CD4-positive, CD25-positive, alpha-beta regulatory T cell (primary cell): ENCODE data around the gene KCNH8. TPM values are rescaled to one million over a fixed set of nuclear protein-coding genes. Genes with fewer than 3 reads are reported as not detected.

ENCODE experiments used
- ATAC-seq, 2 donors: fragments of 150-1000 bp; cut with Tn5 transposase; one replicate each; pipeline ENCODE4 v1.10.0; 2021; ENCODE audit warnings: low read depth in 2 of 2, moderate number of reproducible peaks in 2 of 2, moderate library complexity in 1 of 2
- DNase-seq, 3 donors: peaks; one replicate each; pipeline versions ENCODE4 v3.0.0 to v3.0.0-alpha.2; 2012 to 2022; ENCODE audit warnings: mixed read lengths in 1 of 3
- H3K27ac ChIP-seq: one replicate; pipeline ENCODE4 v1.7.0; 2013; ENCODE audit warnings: mild to moderate bottlenecking, low read length; ENCODE audit not compliant: insufficient read depth, poor library complexity, severe bottlenecking
- H3K27me3 ChIP-seq: one replicate; pipeline ENCODE4 v1.7.0; 2013; ENCODE audit warnings: low read length; ENCODE audit not compliant: control insufficient read depth, insufficient read depth
- H3K36me3 ChIP-seq: one replicate; pipeline ENCODE4 v1.7.0; 2013; ENCODE audit warnings: mild to moderate bottlenecking, low read length, moderate library complexity; ENCODE audit not compliant: control insufficient read depth, insufficient read depth
- H3K4me1 ChIP-seq: 2 replicates; pipeline ENCODE4 v1.7.0; 2013; ENCODE audit warnings: mild to moderate bottlenecking, low read length; ENCODE audit not compliant: insufficient read depth, control insufficient read depth, poor library complexity, severe bottlenecking
- H3K4me3 ChIP-seq: one replicate; pipeline ENCODE4 v1.7.0; 2013; ENCODE audit warnings: low read depth, mild to moderate bottlenecking, low read length, moderate library complexity
- H3K9me3 ChIP-seq, 2 experiments: 1 replicate in 1 of 2; 2 replicates in 1 of 2; pipeline ENCODE4 v1.7.0; 2013; ENCODE audit warnings: low read length in 2 of 2, mild to moderate bottlenecking in 1 of 2, moderate library complexity in 1 of 2; ENCODE audit not compliant: control insufficient read depth in 2 of 2
- H3K27ac Mint-ChIP-seq, 3 donors: one replicate each; pipeline ENCODE4 v1.8.0; 2020 to 2022; ENCODE audit warnings: mild to moderate bottlenecking in 3 of 3, mixed read lengths in 3 of 3, moderate library complexity in 2 of 3
- H3K27me3 Mint-ChIP-seq: one replicate; pipeline ENCODE4 v1.8.0; 2022; ENCODE audit warnings: mild to moderate bottlenecking, mixed read lengths
- H3K36me3 Mint-ChIP-seq: one replicate; pipeline ENCODE4 v1.8.0; 2020; ENCODE audit warnings: mixed read lengths
- H3K4me1 Mint-ChIP-seq, 4 donors: one replicate each; pipeline ENCODE4 v1.8.0; 2020 to 2022; ENCODE audit warnings: mixed read lengths in 4 of 4, mild to moderate bottlenecking in 1 of 4
- H3K4me3 Mint-ChIP-seq, 4 donors: one replicate each; pipeline ENCODE4 v1.8.0; 2020 to 2022; ENCODE audit warnings: mild to moderate bottlenecking in 4 of 4, mixed read lengths in 4 of 4, moderate library complexity in 3 of 4
- H3K9me3 Mint-ChIP-seq, 7 donors: one replicate each; pipeline ENCODE4 v1.8.0; 2020 to 2022; ENCODE audit warnings: mixed read lengths in 7 of 7, mild to moderate bottlenecking in 3 of 7, moderate library complexity in 2 of 7
- polyA plus RNA-seq, 4 donors: library from polyadenylated mRNA; unstranded; fragments of 300-500 nt; fragmentation: Illumina TruSeq; gene quantifications; one replicate each; pipeline ENCODE4 v1.2.3, GENCODE V29; 2021
- total RNA-seq: library from RNA; stranded (reverse); gene quantifications from one replicate; pipeline ENCODE4 v1.2.3, GENCODE V29; 2022

KCNH8 gene
- total and polyA plus RNA-seq, 5 donors from 2014 or later, result 0.17 TPM; not detected in 4

DNA sequence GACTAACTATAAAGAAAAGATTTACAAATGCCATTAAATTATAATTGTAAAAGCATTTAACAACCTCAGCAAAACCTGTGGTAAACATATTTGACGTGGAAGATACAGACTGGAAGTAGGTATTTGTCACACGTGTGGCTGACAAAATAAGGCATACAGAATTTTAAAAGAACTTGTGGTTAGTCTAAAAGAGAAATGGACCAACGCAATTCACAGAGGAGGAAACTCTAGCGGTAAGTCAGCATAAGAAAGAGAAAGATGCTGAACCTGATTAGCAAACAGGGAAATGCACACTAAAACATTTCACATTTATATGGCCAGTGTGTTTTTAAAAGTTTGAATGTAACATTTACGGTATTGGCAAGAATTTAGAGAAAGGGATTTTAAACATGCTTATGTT is 35.3 kb downstream of the KCNH8 start:
- Mint-ChIP-seq H3K4me3 (no peak overlapping the region), H3K27me3 (no peaks in the 10 kb centered on the region), H3K4me1 (no peaks in the 10 kb centered on the region), H3K36me3 (no peaks in the 10 kb centered on the region), H3K27ac (no peak overlapping the region), H3K9me3 (peaks cover 0 to 2% (median 0%) of the 10 kb centered on the region in 7 donors)
- Histone ChIP-seq H3K4me1 (no peaks in the 10 kb centered on the region), H3K36me3 (no peaks in the 10 kb centered on the region), H3K27me3 (no peaks in the 10 kb centered on the region), H3K4me3 (no peak overlapping the region), H3K27ac (no peak overlapping the region), H3K9me3 (no peaks in the 10 kb centered on the region)
- DNase-seq, result no peak
- no peak for ATAC-seq

DNA sequence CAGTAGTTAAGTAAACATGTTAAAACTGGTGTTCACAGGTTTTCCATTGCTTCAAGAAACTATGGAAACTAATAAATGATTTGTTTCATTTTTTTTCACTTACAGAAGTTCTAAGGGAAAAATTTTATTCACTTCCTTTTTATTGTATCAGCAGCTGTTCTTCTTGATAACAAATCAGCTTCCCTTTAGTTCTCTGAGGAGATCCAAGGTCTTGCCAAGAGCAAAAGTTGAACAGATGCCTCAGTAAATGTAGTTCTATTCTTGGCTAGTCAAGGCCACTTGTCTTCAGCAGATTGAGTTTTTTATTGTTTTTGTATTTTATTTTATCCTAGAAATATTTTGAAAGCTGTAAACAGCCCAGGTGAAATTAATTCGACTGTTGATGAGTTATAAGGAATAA is 41.8 kb downstream of the KCNH8 start:
- Histone ChIP-seq H3K4me3 (no peak overlapping the region), H3K9me3 (no peaks in the 10 kb centered on the region), H3K4me1 (no peaks in the 10 kb centered on the region), H3K36me3 (no peaks in the 10 kb centered on the region), H3K27me3 (no peaks in the 10 kb centered on the region), H3K27ac (no peak overlapping the region)
- no peaks in the 10 kb centered on the region for H3K36me3 Mint-ChIP-seq
- no peak overlapping the region for H3K27ac Mint-ChIP-seq
- H3K27me3 Mint-ChIP-seq, result no peaks in the 10 kb centered on the region
- ATAC-seq, result no peak
- no peaks in the 10 kb centered on the region for H3K4me1 Mint-ChIP-seq
- H3K9me3 Mint-ChIP-seq, result peaks cover 0 to 3% (median 0%) of the 10 kb centered on the region in 7 donors
- H3K4me3 Mint-ChIP-seq, result no peak overlapping the region
- no peak for DNase-seq

DNA sequence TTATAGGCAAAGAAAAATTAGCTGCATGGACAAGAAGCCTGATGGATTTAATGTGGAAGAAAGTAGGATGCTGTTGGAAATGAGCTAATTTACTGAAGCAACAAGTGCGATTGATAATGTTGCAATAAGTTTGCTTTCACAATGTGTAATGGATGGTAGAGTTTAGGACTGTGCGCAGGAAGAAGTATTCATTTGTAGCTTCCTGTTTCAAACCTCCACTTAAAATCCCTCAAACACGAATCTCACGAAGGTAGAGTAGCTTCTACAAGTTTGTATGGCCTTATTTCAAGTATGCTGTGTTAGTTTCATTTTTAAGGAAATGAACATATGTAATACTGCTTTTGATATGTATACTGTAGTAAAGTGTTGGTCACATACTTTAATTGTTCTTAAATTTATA is 42.3 kb downstream of the KCNH8 start:
- Mint-ChIP-seq H3K4me3 (no peak overlapping the region), H3K27me3 (no peaks in the 10 kb centered on the region), H3K36me3 (no peaks in the 10 kb centered on the region), H3K4me1 (no peaks in the 10 kb centered on the region), H3K9me3 (peaks cover 0 to 3% (median 0%) of the 10 kb centered on the region in 7 donors), H3K27ac (no peak overlapping the region)
- Histone ChIP-seq H3K4me3 (no peak overlapping the region), H3K4me1 (no peaks in the 10 kb centered on the region), H3K27ac (no peak overlapping the region), H3K9me3 (no peaks in the 10 kb centered on the region), H3K36me3 (no peaks in the 10 kb centered on the region), H3K27me3 (no peaks in the 10 kb centered on the region)
- DNase-seq (peak in 1 of 3 donors; percentile 4), ATAC-seq (no peak)

DNA sequence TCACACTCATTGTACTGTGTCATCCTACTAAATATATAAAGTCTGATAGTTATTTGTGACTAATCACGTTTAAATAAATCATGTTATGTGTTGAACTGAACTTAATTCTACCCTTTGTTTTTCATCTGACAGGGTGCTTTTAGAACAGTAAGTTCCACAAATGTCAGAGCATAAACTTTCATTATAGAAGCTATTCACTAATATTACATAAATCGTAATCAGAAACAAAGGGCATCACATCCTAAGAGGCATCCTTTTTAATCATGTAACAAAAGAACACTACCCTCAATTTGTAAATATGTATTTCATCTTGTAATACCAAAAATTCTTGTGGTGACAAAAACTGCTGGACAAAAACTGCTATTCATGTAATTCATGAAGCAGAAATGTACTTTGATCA is 50.8 kb downstream of the KCNH8 start:
- peaks cover 0 to 4% (median 2%) of the 10 kb centered on the region in 7 donors for H3K9me3 Mint-ChIP-seq
- H3K27me3 Mint-ChIP-seq, result no peaks in the 10 kb centered on the region

DNA sequence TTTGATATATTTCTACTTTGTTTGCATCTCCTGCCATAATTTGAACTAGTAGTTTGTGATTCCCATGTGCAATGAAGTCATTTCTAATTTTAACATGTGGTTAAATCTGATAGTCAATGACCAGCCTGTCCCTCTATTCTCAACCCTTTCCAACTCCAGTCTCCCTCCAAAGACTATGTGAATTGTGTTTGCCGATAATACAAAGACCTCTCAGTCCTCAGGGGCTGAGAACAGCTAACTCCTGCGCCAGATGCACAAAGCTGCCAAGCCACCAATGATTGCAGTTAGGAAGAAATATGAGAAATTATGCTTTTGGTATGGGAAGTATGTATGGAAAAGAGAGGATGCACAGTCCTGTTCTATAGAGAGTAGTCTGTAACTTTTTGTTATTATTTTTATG is 54.0 kb downstream of the KCNH8 start:
- H3K36me3 ChIP-seq, result no peaks in the 10 kb centered on the region
- no peak overlapping the region for H3K27ac ChIP-seq
- no peaks in the 10 kb centered on the region for H3K27me3 ChIP-seq
- no peak for DNase-seq
- Mint-ChIP-seq H3K9me3 (peaks cover 0 to 7% (median 2%) of the 10 kb centered on the region in 7 donors), H3K27ac (no peak overlapping the region), H3K36me3 (no peaks in the 10 kb centered on the region), H3K27me3 (no peaks in the 10 kb centered on the region), H3K4me1 (no peaks in the 10 kb centered on the region), H3K4me3 (no peak overlapping the region)
- no peaks in the 10 kb centered on the region for H3K9me3 ChIP-seq
- no peak for ATAC-seq
- no peaks in the 10 kb centered on the region for H3K4me1 ChIP-seq
- no peak overlapping the region for H3K4me3 ChIP-seq

More for the DNA sequence above, 50.8 kb downstream of the KCNH8 start:
- Mint-ChIP-seq H3K36me3 (no peaks in the 10 kb centered on the region), H3K4me1 (no peaks in the 10 kb centered on the region), H3K4me3 (no peak overlapping the region), H3K27ac (no peak overlapping the region)
- no peaks in the 10 kb centered on the region for H3K9me3 ChIP-seq
- no peak overlapping the region for H3K4me3 ChIP-seq
- no peaks in the 10 kb centered on the region for H3K36me3 ChIP-seq
- no peak for DNase-seq
- no peak for ATAC-seq
- H3K4me1 ChIP-seq, result no peaks in the 10 kb centered on the region
- H3K27me3 ChIP-seq, result no peaks in the 10 kb centered on the region
- H3K27ac ChIP-seq, result no peak overlapping the region

DNA sequence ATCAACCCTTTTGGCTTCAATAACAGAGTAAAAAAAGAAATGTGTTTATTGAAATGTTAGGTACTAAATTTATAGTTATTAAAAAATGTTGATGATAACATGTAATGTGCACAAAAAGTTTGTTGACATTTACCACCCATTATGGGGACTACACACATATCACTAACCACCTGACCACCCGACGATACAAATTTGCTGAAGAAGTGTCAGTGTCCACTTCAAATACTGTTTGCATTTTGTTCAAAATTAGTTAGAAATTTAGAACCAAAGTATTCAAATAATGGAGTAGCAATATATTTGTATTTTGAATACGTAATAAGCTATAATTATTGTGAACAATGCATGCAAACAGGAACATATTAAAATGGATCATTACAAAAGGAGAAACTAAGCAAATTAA is 54.4 kb downstream of the KCNH8 start:
- Histone ChIP-seq H3K27me3 (no peaks in the 10 kb centered on the region), H3K4me3 (no peak overlapping the region), H3K4me1 (no peaks in the 10 kb centered on the region), H3K36me3 (no peaks in the 10 kb centered on the region), H3K27ac (no peak overlapping the region), H3K9me3 (no peaks in the 10 kb centered on the region)
- Mint-ChIP-seq H3K27ac (no peak overlapping the region), H3K4me3 (no peak overlapping the region), H3K36me3 (no peaks in the 10 kb centered on the region), H3K27me3 (no peaks in the 10 kb centered on the region), H3K9me3 (peaks cover 0 to 7% (median 0%) of the 10 kb centered on the region in 7 donors), H3K4me1 (no peaks in the 10 kb centered on the region)
- ATAC-seq (no peak), DNase-seq (no peak)

DNA sequence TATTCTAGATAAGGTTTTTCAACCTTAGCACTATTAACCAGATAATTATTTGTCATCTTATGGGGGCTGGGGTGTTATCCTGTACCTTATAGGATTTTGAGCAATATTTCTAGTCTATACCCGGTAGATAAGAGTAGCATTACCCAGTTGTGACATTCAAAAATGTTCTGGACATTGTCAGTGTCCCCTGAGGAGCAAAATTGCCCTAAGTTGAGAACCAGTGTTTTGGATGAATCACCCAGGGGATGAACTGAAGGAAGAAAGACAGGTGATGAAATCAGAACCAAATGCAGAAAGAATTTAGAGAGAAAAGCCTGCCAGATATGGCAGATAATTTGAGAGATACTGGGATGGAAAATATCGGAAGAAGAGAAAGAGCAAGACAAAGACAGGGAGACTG is 58.2 kb downstream of the KCNH8 start:
- Histone ChIP-seq H3K9me3 (no peaks in the 10 kb centered on the region), H3K4me1 (no peaks in the 10 kb centered on the region), H3K4me3 (no peak overlapping the region), H3K36me3 (no peaks in the 10 kb centered on the region), H3K27me3 (no peaks in the 10 kb centered on the region), H3K27ac (no peak overlapping the region)
- Mint-ChIP-seq H3K9me3 (peaks cover 0 to 7% (median 0%) of the 10 kb centered on the region in 7 donors), H3K36me3 (no peaks in the 10 kb centered on the region), H3K27me3 (no peaks in the 10 kb centered on the region), H3K4me3 (no peak overlapping the region), H3K27ac (peak overlapping the region in 1 of 3 donors; percentile 22), H3K4me1 (no peaks in the 10 kb centered on the region)
- DNase-seq (no peak), ATAC-seq (no peak)

DNA sequence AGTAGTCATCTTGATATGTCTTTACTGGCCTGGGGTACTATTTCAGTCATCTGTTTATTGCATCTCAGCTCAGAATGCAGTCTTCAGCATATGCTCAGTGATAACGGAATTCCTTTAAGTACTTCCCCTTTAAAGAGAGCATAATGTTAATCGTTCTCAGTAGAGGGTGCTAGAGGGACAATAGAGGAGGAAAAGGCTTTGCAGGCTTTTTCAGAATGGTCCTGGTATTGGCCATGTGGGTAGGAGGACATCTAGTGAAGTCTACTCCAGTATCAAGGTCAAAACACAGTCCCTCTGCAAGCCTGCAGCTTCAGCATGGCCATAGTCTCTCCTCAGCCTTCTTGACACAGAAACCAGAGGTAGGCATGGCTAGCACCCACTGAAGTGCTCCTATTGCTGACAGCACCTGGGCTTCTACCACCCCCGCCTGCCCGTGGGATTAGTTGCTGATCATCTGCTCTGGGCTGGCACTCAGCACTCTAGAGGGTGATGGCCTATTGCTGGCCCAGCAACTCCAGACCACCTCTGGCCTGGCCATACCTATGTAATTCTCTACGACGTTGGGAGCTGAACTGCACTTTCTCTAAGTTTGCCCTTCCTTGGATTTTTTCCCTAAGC is 65.4 kb downstream of the KCNH8 start:
- no peaks in the 10 kb centered on the region for H3K27me3 ChIP-seq
- H3K9me3 ChIP-seq, result no peaks in the 10 kb centered on the region
- no peaks in the 10 kb centered on the region for H3K36me3 Mint-ChIP-seq
- no peaks in the 10 kb centered on the region for H3K4me1 Mint-ChIP-seq
- DNase-seq (no peak), ATAC-seq (no peak)
- no peaks in the 10 kb centered on the region for H3K36me3 ChIP-seq
- H3K4me3 ChIP-seq, result no peak overlapping the region
- H3K27ac ChIP-seq, result no peak overlapping the region
- no peaks in the 10 kb centered on the region for H3K27me3 Mint-ChIP-seq
- H3K4me3 Mint-ChIP-seq, result no peak overlapping the region
- no peaks in the 10 kb centered on the region for H3K4me1 ChIP-seq
- peaks cover 0 to 2% (median 0%) of the 10 kb centered on the region in 7 donors for H3K9me3 Mint-ChIP-seq
- no peak overlapping the region for H3K27ac Mint-ChIP-seq
